ENCODE data around the gene PKIG.

DNA sequence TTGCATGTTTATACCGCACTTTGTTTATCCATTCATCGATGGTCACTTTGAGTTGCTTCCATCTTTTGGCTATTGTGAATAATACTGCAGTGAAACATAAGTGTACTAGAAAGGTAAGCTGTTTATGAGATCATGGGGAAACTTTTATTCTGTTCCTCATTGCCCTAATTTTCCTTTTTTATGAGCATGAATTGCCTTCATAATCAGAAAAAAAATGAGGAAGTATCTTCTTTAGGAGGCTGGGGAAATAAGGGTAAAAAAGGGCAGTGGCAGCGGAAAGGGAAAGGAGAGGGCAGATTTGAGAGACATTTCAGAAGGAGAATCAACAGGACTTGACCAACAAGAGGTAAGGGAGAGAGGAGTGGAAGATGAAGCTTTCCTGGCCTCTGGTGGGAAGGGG is 46.2 kb upstream of the PKIG start:
- no peak for TF ChIP-seq POLR2A (IDR thresholded peaks at IDR 0.05)
- TF ChIP-seq, protein P1, sequence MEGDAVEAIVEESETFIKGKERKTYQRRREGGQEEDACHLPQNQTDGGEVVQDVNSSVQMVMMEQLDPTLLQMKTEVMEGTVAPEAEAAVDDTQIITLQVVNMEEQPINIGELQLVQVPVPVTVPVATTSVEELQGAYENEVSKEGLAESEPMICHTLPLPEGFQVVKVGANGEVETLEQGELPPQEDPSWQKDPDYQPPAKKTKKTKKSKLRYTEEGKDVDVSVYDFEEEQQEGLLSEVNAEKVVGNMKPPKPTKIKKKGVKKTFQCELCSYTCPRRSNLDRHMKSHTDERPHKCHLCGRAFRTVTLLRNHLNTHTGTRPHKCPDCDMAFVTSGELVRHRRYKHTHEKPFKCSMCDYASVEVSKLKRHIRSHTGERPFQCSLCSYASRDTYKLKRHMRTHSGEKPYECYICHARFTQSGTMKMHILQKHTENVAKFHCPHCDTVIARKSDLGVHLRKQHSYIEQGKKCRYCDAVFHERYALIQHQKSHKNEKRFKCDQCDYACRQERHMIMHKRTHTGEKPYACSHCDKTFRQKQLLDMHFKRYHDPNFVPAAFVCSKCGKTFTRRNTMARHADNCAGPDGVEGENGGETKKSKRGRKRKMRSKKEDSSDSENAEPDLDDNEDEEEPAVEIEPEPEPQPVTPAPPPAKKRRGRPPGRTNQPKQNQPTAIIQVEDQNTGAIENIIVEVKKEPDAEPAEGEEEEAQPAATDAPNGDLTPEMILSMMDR (IDR thresholded peaks at IDR 0.05), result no peak

Data from adrenal gland (tissue), 5 donors.